Measurements from ENCODE around the gene ATG7.

ATG7 gene

GRCh38 chr3:11271986-11272904, at the start of gene ATG7:
ATG7 (plus strand) TSS chr3:11272397; CDS start chr3:11298696, 26,299 bp downstream.
- peak; percentile 97 for DNase-seq

GRCh38 chr3:11224010-11224409, 48.2 kb upstream of the ATG7 start:
- DNase-seq: no peak

GRCh38 chr3:11224870-11225229, 47.3 kb upstream of the ATG7 start:
- no peak for DNase-seq

GRCh38 chr3:11226042-11226370, 46.2 kb upstream of the ATG7 start:
- DNase-seq: no peak

- DNase-seq: no peak
Measured at GRCh38 chr3:11228041-11228440, 44.2 kb upstream of the ATG7 start.

GRCh38 chr3:11230125-11230524, 42.1 kb upstream of the ATG7 start:
- no peak for DNase-seq

- DNase-seq: no peak
Measured at GRCh38 chr3:11230832-11231231, 41.4 kb upstream of the ATG7 start.

- no peak for DNase-seq
Measured at GRCh38 chr3:11235385-11235784, 36.8 kb upstream of the ATG7 start.

GRCh38 chr3:11236588-11237461, 35.4 kb upstream of the ATG7 start:
- peak; percentile 72 for DNase-seq

- DNase-seq: no peak
Measured at GRCh38 chr3:11238060-11238459, 34.1 kb upstream of the ATG7 start.

- DNase-seq: no peak
Measured at GRCh38 chr3:11238880-11239279, 33.3 kb upstream of the ATG7 start.

- DNase-seq: no peak
Measured at GRCh38 chr3:11239796-11240195, 32.4 kb upstream of the ATG7 start.

- no peak for DNase-seq
Measured at GRCh38 chr3:11240496-11240895, 31.7 kb upstream of the ATG7 start.

- DNase-seq: no peak
Measured at GRCh38 chr3:11244121-11244677, 28.0 kb upstream of the ATG7 start.

GRCh38 chr3:11245276-11245675, 26.9 kb upstream of the ATG7 start:
- peak; percentile 62 for DNase-seq

GRCh38 chr3:11245827-11246662, 26.2 kb upstream of the ATG7 start:
- DNase-seq: no peak

GRCh38 chr3:11246663-11246970, 25.6 kb upstream of the ATG7 start:
- DNase-seq: no peak

GRCh38 chr3:11247362-11247761, 24.8 kb upstream of the ATG7 start:
- no peak for DNase-seq

GRCh38 chr3:11248596-11248995, 23.6 kb upstream of the ATG7 start:
- DNase-seq: no peak

- DNase-seq: no peak
Measured at GRCh38 chr3:11250902-11251806, 21.0 kb upstream of the ATG7 start.

- no peak for DNase-seq
Measured at GRCh38 chr3:11251807-11252176, 20.4 kb upstream of the ATG7 start.

GRCh38 chr3:11254876-11255275, 17.3 kb upstream of the ATG7 start:
- no peak for DNase-seq
